ENCODE measurements around the gene TAF13.

TAF13 gene

DNA sequence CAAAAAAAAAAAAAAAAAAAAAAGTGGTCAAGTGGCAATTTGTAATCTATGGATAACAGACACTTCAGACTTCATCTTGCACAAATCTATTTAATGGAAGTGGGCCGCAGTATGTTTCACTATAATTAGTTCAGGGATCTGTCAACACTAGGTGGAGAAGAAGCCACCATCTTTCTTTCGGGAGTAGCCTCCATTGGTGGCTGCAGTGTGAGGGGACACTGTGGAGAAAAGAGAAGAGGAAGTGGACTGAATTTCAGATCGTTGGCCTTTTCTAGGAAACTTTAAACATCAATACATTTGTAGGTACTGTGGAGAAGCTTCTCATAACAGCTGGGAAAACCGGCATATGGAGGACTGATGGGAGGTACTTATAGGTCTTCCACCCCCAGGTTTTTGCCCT is 30.1 kb upstream of the TAF13 start:
- TF ChIP-seq, protein P1, sequence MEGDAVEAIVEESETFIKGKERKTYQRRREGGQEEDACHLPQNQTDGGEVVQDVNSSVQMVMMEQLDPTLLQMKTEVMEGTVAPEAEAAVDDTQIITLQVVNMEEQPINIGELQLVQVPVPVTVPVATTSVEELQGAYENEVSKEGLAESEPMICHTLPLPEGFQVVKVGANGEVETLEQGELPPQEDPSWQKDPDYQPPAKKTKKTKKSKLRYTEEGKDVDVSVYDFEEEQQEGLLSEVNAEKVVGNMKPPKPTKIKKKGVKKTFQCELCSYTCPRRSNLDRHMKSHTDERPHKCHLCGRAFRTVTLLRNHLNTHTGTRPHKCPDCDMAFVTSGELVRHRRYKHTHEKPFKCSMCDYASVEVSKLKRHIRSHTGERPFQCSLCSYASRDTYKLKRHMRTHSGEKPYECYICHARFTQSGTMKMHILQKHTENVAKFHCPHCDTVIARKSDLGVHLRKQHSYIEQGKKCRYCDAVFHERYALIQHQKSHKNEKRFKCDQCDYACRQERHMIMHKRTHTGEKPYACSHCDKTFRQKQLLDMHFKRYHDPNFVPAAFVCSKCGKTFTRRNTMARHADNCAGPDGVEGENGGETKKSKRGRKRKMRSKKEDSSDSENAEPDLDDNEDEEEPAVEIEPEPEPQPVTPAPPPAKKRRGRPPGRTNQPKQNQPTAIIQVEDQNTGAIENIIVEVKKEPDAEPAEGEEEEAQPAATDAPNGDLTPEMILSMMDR (IDR thresholded peaks at IDR 0.05; ENCODE audit: low read length, missing control alignments), result no peak
- no peak for DNase-seq (ENCODE audit: low read depth)
- H3K4me3 ChIP-seq (replicated peaks; ENCODE audit: low read depth, low read length), result no peak overlapping the region

- TF ChIP-seq, protein P1 (IDR thresholded peaks at IDR 0.05; ENCODE audit: low read length, missing control alignments), result no peak
- H3K4me3 ChIP-seq (replicated peaks; ENCODE audit: low read depth, low read length), result no peak overlapping the region
- no peak for DNase-seq (ENCODE audit: low read depth)
Observed at GRCh38 chr1:109104364-109105151, 28.8 kb upstream of the TAF13 start.

GRCh38 chr1:109099938-109100773 is 24.4 kb upstream of the TAF13 start:
- H3K4me3 ChIP-seq (replicated peaks; ENCODE audit: low read depth, low read length), result peak overlapping the region; percentile 95
- peak; percentile 98 for DNase-seq (ENCODE audit: low read depth)
- TF ChIP-seq, protein P1 (IDR thresholded peaks at IDR 0.05; ENCODE audit: low read length, missing control alignments), result peak; percentile 77

GRCh38 chr1:109096120-109096519 is 20.3 kb upstream of the TAF13 start:
- TF ChIP-seq, protein P1 (IDR thresholded peaks at IDR 0.05; ENCODE audit: low read length, missing control alignments), result no peak
- H3K4me3 ChIP-seq (replicated peaks; ENCODE audit: low read depth, low read length), result no peak overlapping the region
- no peak for DNase-seq (ENCODE audit: low read depth)

DNA sequence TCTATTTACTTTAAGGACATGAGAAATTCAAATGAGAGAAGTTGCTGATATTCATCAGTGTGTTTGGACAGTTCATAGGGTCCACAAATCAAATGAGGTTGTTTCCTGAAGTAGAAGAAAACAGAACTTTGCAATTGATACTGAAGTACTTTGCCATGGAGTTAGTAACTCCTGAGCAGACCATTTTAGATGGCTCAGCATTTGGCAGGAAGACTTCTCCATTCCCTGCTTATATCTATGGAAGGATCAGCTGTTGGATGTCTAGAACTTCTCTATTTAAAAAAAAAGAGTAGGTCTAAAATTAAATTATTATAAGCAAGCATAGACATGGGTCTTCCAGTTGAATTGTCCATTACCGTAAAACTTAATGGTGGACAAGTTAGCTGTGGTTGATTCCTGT is 19.8 kb upstream of the TAF13 start:
- DNase-seq (ENCODE audit: low read depth), result no peak
- no peak overlapping the region for H3K4me3 ChIP-seq (replicated peaks; ENCODE audit: low read depth, low read length)
- TF ChIP-seq, protein P1 (IDR thresholded peaks at IDR 0.05; ENCODE audit: low read length, missing control alignments), result no peak

DNA sequence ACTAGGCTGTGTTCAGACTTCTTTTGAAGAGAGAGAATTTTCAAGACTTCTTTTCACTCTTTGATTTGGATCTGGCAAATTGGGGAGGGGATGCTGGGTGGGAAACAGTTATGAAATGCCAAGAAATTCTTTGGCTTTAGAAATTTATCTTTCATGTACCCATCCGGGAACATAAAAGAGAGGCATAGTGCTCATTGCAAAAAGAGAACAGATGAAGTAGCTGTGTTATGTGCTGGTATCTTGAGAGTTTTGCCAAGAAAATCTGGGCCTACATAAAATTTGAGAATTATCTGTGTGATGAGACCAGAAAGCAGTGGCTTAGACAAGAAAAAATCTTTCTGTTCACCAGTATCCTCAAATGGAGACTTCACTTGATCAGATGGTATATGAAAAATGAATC is 19.1 kb upstream of the TAF13 start:
- no peak overlapping the region for H3K4me3 ChIP-seq (replicated peaks; ENCODE audit: low read depth, low read length)
- TF ChIP-seq, protein P1 (IDR thresholded peaks at IDR 0.05; ENCODE audit: low read length, missing control alignments), result no peak
- no peak for DNase-seq (ENCODE audit: low read depth)

All from fibroblast of pulmonary artery (primary cell).